Fibroblast of mammary gland (primary cell): ENCODE results near the gene MKNK1.

ENCODE experiments used
- DNase-seq: peaks from one replicate; pipeline ENCODE4 v3.0.0-alpha.2; 2010; ENCODE audit warnings: low read depth
- H3K4me3 ChIP-seq: 2 replicates; pipeline ENCODE4 v1.5.1; 2011; ENCODE audit warnings: low read depth, mild to moderate bottlenecking, low read length, moderate library complexity; ENCODE audit not compliant: control insufficient read depth
- CTCF ChIP-seq: conservative IDR thresholded peaks from 2 replicates; pipeline ENCODE4 v1.5.1; 2011; ENCODE audit warnings: low read depth, low read length, inconsistent platforms; ENCODE audit not compliant: control insufficient read depth, insufficient read depth

MKNK1 gene

GRCh38 chr1:46517932-46518498 lies 86.1 kb downstream of the MKNK1 start:
- no peak for DNase-seq
- TF ChIP-seq CTCF: no peak
- no peak overlapping the region for H3K4me3 ChIP-seq

- no peak for DNase-seq
- no peak for TF ChIP-seq CTCF
- no peak overlapping the region for H3K4me3 ChIP-seq
Observed at GRCh38 chr1:46517010-46517600, 87.0 kb downstream of the MKNK1 start.

- no peak for TF ChIP-seq CTCF
- no peak overlapping the region for H3K4me3 ChIP-seq
- no peak for DNase-seq
Observed at GRCh38 chr1:46516200-46516950, 87.7 kb downstream of the MKNK1 start.

- DNase-seq: no peak
- no peak for TF ChIP-seq CTCF
- H3K4me3 ChIP-seq: no peak overlapping the region
Observed at GRCh38 chr1:46515576-46515975, 88.5 kb downstream of the MKNK1 start.

- no peak for DNase-seq
- H3K4me3 ChIP-seq: no peak overlapping the region
- no peak for TF ChIP-seq CTCF
Observed at GRCh38 chr1:46513536-46513935, 90.5 kb downstream of the MKNK1 start.

- no peak for DNase-seq
- TF ChIP-seq CTCF: no peak
- H3K4me3 ChIP-seq: no peak overlapping the region
Observed at GRCh38 chr1:46512792-46513190, 91.3 kb downstream of the MKNK1 start.
